K562 (cell line): Measurements from ENCODE around the gene TARS3. TPM values are rescaled to one million over a fixed set of nuclear protein-coding genes. Genes with fewer than 3 reads are reported as not detected.
A peak's percentile ranks its signal among the peaks of the same experiment; 100 is the strongest.

Experiments used
- ATAC-seq: fragments of 200-7000 bp; cut with Tn5 transposase; 3 replicates; pipeline ENCODE4 v1.9.1; 2020; ENCODE audit warnings: moderate library complexity
- BruUV-seq: library from RNA; stranded (reverse); fragments of 400-500 nt; replicated peaks from 2 replicates; lab custom pipeline; 2021; lab: Mats Ljungman, UMichigan
- CTCF ChIA-PET: fragments of 300-600 bp; formaldehyde crosslinking; extraction: SDS; loops from one replicate; lab custom pipeline; 2021; ENCODE audit warnings: low intra/inter-chr PET ratio; lab: Yijun Ruan, JAX
- POLR2A ChIA-PET: fragments of 300-600, 350-650 bp; sonication (Branson Sonifier 250); formaldehyde crosslinking; extraction: SDS; loops from one replicate; lab custom pipeline; 2021; ENCODE audit warnings: antibody characterized with exemption, inconsistent platforms; lab: Yijun Ruan, JAX
- DNase-seq, 4 experiments: peaks; one replicate each; pipeline versions ENCODE4 v3.0.0 to v3.0.0-alpha.2; 2011 to 2018; ENCODE audit warnings: low spot score in 3 of 4, mixed read lengths in 3 of 4; ENCODE audit errors: extremely low read depth in 1 of 4
- FAIRE-seq: peaks from 2 replicates; lab custom pipeline; 2011; peaks lifted over from hg19 to GRCh38; lab: Jason Lieb, UNC
- H2AFZ ChIP-seq: 2 replicates; pipeline ENCODE4 v1.6.0; 2011; ENCODE audit warnings: low read depth, low read length, control low read depth, inconsistent platforms
- H3K27ac ChIP-seq: fragments of 200-600 bp; 3 replicates; pipeline ENCODE4 v1.8.0; 2011; ENCODE audit warnings: low read depth, mild to moderate bottlenecking, control low read depth, inconsistent platforms, low read length, moderate library complexity, mixed read lengths; ENCODE audit errors: extremely low read depth
- H3K27me3 ChIP-seq, 2 experiments: fragments of 300-600 bp in 1 of 2; 2 replicates in 1 of 2; 3 replicates in 1 of 2; pipeline versions ENCODE4 v1.6.0 to v1.8.0; 2011; ENCODE audit warnings: inconsistent platforms in 2 of 2, low read length in 2 of 2, mild to moderate bottlenecking in 1 of 2, mixed read lengths in 1 of 2, moderate library complexity in 1 of 2; ENCODE audit not compliant: control insufficient read depth in 2 of 2, insufficient read depth in 2 of 2
- H3K36me3 ChIP-seq: fragments of 300-600 bp; 3 replicates; pipeline ENCODE4 v1.8.0; 2011; ENCODE audit warnings: mild to moderate bottlenecking, low read length, inconsistent platforms; ENCODE audit not compliant: control insufficient read depth, insufficient read depth
- H3K4me1 ChIP-seq, 2 experiments: fragments of 200-600 bp in 1 of 2; replicated peaks in 1 of 2; 2 replicates in 1 of 2; 3 replicates in 1 of 2; pipeline versions ENCODE4 v1.5.1 to v1.8.0; 2011; ENCODE audit warnings: inconsistent platforms in 2 of 2, low read length in 2 of 2, mild to moderate bottlenecking in 1 of 2, mixed read lengths in 1 of 2, moderate library complexity in 1 of 2; ENCODE audit not compliant: control insufficient read depth in 2 of 2, insufficient read depth in 2 of 2
- H3K4me2 ChIP-seq: 2 replicates; pipeline ENCODE4 v1.6.1; 2011; ENCODE audit warnings: low read length, control low read depth, inconsistent platforms, mixed read lengths; ENCODE audit not compliant: insufficient read depth
- H3K4me3 ChIP-seq: fragments of 200-600 bp; sonication (generic), shearing (Covaris generic); 2 replicates; pipeline ENCODE4 v1.5.1; 2016; ENCODE audit warnings: control low read depth, inconsistent platforms
- H3K79me2 ChIP-seq: fragments of 200-600 bp; 3 replicates; pipeline ENCODE4 v1.8.0; 2011; ENCODE audit warnings: low read length, inconsistent platforms; ENCODE audit not compliant: control insufficient read depth, insufficient read depth
- H3K9ac ChIP-seq, 2 experiments: 2 replicates each; pipeline versions ENCODE4 v1.6.0 to v1.6.1; 2011; ENCODE audit warnings: low read depth in 2 of 2, low read length in 2 of 2, control low read depth in 1 of 2, inconsistent platforms in 1 of 2, mild to moderate bottlenecking in 1 of 2, mixed read lengths in 1 of 2; ENCODE audit not compliant: insufficient read depth in 1 of 2
- H3K9me1 ChIP-seq: one replicate; pipeline ENCODE4 v1.6.0; 2011; ENCODE audit warnings: inconsistent platforms, mild to moderate bottlenecking, low read length, moderate library complexity; ENCODE audit not compliant: control insufficient read depth, insufficient read depth
- H3K9me3 ChIP-seq: replicated peaks from 2 replicates; pipeline ENCODE4 v1.5.1; 2011; ENCODE audit warnings: low read depth, low read length, inconsistent platforms; ENCODE audit not compliant: control insufficient read depth, insufficient read depth
- H4K20me1 ChIP-seq: replicated peaks from 2 replicates; pipeline ENCODE4 v1.6.1; 2011; ENCODE audit warnings: low read length, inconsistent platforms, mixed read lengths; ENCODE audit not compliant: control insufficient read depth, insufficient read depth
- ATF3 ChIP-seq, 2 experiments: fragments of 450-650 bp in 1 of 2; sonication (generic) in 1 of 2; formaldehyde crosslinking in 1 of 2; IDR thresholded peaks in 1 of 2; conservative IDR thresholded peaks in 1 of 2; 2 replicates each; pipeline versions ENCODE4 v1.6.1 to v1.8.1; 2016 to 2023; ENCODE audit warnings: mild to moderate bottlenecking in 2 of 2, moderate library complexity in 2 of 2, inconsistent platforms in 1 of 2, missing genetic modification reagents in 1 of 2
- DMBX1 ChIP-seq: fragments of 250-450 bp; sonication (Bioruptor Pico); IDR thresholded peaks from 2 replicates; pipeline ENCODE4 v1.8.0; 2022; ENCODE audit warnings: inconsistent platforms, mild to moderate bottlenecking, moderate library complexity, borderline replicate concordance
- RNF219 ChIP-seq: fragments of 250-450 bp; sonication (Bioruptor Pico); IDR thresholded peaks from 2 replicates; pipeline ENCODE4 v1.5.0; 2022; ENCODE audit warnings: mild to moderate bottlenecking
- SMC3 ChIP-seq: conservative IDR thresholded peaks from 2 replicates; pipeline ENCODE4 v1.6.1; 2011; ENCODE audit warnings: low read depth, low read length, improper control_type of control experiment; ENCODE audit not compliant: insufficient read depth
- YBX1 ChIP-seq: fragments of 450-650 bp; IDR thresholded peaks from 2 replicates; pipeline ENCODE4 v1.7.1; 2016; ENCODE audit warnings: mild to moderate bottlenecking
- WGBS: fragments of 100-300 bp; shearing (Covaris generic); methylation state at CpG from one replicate; pipeline ENCODE4 v1.1.6; 2016; ENCODE audit warnings: low coverage, mixed read lengths; ENCODE audit not compliant: insufficient coverage; ENCODE audit errors: missing lambda C conversion rate; 5-methylcytosine and 5-hydroxymethylcytosine counted together
- in situ Hi-C: fragments of 300-500 bp; cut with MboI; formaldehyde crosslinking; loops from 4 replicates; pipeline ENCODE4 v1.15.0; 2018; ENCODE audit warnings: inconsistent platforms, mixed read lengths
- intact Hi-C: fragments of 100-400 bp; cut with micrococcal nuclease; formaldehyde crosslinking; loops from 2 replicates; pipeline ENCODE4 v1.14.2; 2022
- polyA plus RNA-seq, 8 experiments: library from polyadenylated mRNA; depleted of rRNA in 4 of 8; stranded (reverse) in 5 of 8; unstranded in 3 of 8; fragments of >200 nt; fragmentation: Nextera tagmentation in 2 of 8; fragmentation: Illumina TruSeq in 1 of 8; extraction: Ambion mirVana in 2 of 8; extraction: Trizol in 1 of 8; gene quantifications; 2 replicates each; pipeline versions ENCODE4 v1.2.1 to v1.2.3, GENCODE V29; 2011 to 2014; ENCODE audit warnings: inconsistent platforms in 1 of 8, missing spikeins in 1 of 8
- total RNA-seq, 7 experiments: library from RNA; depleted of rRNA in 6 of 7; stranded (reverse); fragments of >200 nt in 6 of 7; fragmentation: Illumina TruSeq in 2 of 7; extraction: Trizol in 2 of 7; gene quantifications; 2 replicates each; pipeline versions ENCODE4 v1.2.1 to v1.2.3, GENCODE V29; 2011 to 2021; ENCODE audit warnings: low replicate concordance in 1 of 7

TARS3 gene
- total and polyA plus RNA-seq, 9 of the 15 experiments (the other 6 are each of a cell fraction or from before 2014, with no cell fraction given) = 2.1 to 14.7 (median 9.8) TPM

GRCh38 chr15:101637516-101637915 lies 86.8 kb downstream of the TARS3 start:
- FAIRE-seq (no peak), ATAC-seq (no peak), DNase-seq (no peak)
- no peaks in the 10 kb centered on the region for H3K9me1 ChIP-seq
- ChIA-PET CTCF (no interaction called here), POLR2A (interaction anchor here (0.9 to 1.2 kb wide), 2 partner anchors 12 to 109 kb away, joined by 3 read pairs; no protein-coding TSS in a partner anchor)
- peaks cover 28% of the 10 kb centered on the region for H3K36me3 ChIP-seq
- no TSS peak for BruUV-seq
- no peak overlapping the region for H3K27ac ChIP-seq
- H2AFZ ChIP-seq = no peak overlapping the region
- no peak overlapping the region for H3K4me3 ChIP-seq
- intact Hi-C loops (no loop called here), in situ Hi-C loops (no loop called here)
- no peaks in the 10 kb centered on the region; a peak in 1 of 5 replicates for H3K4me1 ChIP-seq
- no peaks in the 10 kb centered on the region for H3K79me2 ChIP-seq
- 75% methylated on average over 6 of the region's 6 CpGs for WGBS
- no peak overlapping the region for H3K9ac ChIP-seq
- no peak overlapping the region for H3K4me2 ChIP-seq
- no peaks in the 10 kb centered on the region for H4K20me1 ChIP-seq
- no peaks in the 10 kb centered on the region for H3K27me3 ChIP-seq
- H3K9me3 ChIP-seq = no peaks in the 10 kb centered on the region
- TF ChIP-seq DMBX1 (CRISPR knock-in tag) (no peak), SMC3 (no peak), ATF3 (IDR thresholded peaks at IDR 0.05) (peak; percentile 20; the same call in 1 of the 2 replicates), ATF3 (CRISPR knock-in tag; conservative IDR thresholded peaks at IDR 0.05) (no peak), YBX1 (no peak), RNF219 (CRISPR knock-in tag) (no peak)
